GM11168 (cell line): ENCODE results near the gene PPP6R2.

ENCODE experiments used
- in situ Hi-C: fragments of 300-500 bp; cut with MboI; formaldehyde crosslinking; loops from one replicate; pipeline ENCODE4 v1.12.0; 2022; ENCODE audit warnings: low sequenced_read_pairs; ENCODE audit not compliant: unreplicated experiment

PPP6R2 gene

GRCh38 chr22:50459496-50460140 is 116.5 kb downstream of the PPP6R2 start:
- in situ Hi-C loops, result no loop called here

DNA sequence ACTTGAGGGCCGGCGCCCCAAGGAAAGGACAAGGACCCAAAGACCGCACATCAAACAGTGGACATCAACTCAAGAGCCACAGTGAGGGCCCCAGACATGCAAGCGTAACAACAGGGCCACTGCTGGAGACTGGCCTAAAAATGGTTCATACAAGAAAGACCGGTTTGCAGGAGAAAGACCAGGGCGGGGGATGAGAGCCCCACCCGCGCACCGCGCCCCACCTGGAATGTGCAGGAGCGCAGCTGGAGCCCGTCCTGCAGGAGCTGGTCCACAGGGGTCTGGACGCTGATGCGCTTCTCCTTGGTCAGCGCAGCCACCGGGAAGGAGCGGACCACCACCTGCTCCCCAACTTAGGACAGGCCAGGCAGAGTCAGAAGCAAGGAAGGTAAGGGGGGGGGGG is 117.8 kb downstream of the PPP6R2 start:
- in situ Hi-C loops, result no loop called here

DNA sequence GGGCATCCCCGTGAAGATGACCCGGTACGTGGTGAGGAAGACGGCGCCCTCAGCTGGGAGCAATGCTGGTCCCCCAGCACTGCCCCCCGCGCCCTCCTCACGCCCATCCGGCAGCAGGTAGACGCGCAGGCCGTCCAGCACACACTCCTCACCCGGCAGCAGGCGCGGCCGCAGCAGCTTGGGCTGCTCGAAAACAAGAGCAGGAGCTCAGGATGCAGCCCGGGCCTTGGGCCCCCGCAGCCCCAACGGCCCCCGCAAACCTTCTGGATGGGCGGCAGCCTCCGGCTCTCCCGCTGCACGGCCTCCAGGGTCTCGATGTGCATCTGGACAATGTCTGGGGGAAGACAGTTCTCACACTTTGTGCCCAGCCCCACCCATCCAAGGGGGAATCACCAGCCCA is 118.4 kb downstream of the PPP6R2 start:
- in situ Hi-C loops, result no loop called here

DNA sequence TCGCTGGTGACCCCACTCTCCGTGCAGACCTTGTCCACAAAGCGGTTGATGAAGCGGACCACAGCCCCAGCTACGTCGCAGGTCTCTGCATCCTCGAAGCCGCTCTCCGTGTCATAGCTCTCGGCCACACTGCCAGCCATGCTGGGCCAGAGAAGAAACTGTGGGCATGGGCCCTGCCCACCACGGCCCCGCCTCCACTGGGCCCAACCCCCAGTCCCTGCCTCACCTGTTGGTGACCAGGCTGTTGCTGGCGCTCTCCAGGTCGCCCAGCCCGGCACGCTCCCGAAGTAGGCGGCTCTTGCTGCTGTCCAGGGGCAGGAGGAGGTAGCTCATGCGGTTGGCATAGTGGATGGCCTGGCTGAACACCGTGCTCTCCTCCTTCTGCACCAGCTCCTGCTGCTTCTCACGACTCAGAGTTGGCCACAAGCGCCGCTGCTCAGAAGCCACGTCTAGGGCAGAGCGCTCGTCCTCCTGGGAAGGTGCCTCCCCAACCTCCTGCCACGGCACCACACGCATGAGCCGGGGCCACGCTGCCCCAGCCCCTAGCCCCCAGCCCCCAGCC is 118.9 kb downstream of the PPP6R2 start:
- in situ Hi-C loops, result no loop called here

DNA sequence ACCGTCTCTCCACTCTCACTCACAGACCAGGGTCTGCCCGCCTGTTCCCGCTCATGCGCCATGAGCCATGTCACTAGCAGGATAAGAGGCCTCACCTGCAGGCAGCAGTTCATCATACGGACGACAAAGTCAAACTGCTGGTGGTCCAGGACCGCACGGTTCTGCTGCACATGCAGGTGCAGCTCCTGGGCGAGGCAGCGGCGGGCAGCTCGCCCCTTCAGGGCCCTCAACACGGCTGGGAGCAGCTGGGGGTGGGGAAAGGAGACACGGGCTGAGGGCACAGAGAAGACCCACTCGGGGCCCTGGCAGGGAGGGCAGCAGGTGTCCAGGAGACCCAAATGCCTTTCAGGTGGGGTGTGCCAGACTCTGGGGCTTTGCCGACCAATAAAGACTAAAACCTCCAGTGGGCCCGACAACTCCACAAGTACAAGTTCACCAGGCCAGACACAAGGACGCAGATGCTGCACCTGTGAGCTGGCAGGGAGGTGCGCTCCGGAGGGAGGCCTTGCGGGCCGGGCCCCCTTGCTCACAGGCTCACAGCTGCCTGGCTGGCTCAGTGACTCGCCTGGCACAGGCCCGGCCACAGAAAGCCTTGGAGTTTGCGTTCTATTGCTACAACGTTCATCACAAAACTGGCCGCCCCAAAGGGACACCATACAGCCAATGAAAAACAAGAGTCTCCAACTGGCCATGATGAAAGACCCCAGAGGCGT is 120.2 kb downstream of the PPP6R2 start:
- in situ Hi-C loops, result no loop called here

- in situ Hi-C loops, result no loop called here
These were observed 121.3 kb downstream of the PPP6R2 start for GRCh38 chr22:50464451-50464850.

DNA sequence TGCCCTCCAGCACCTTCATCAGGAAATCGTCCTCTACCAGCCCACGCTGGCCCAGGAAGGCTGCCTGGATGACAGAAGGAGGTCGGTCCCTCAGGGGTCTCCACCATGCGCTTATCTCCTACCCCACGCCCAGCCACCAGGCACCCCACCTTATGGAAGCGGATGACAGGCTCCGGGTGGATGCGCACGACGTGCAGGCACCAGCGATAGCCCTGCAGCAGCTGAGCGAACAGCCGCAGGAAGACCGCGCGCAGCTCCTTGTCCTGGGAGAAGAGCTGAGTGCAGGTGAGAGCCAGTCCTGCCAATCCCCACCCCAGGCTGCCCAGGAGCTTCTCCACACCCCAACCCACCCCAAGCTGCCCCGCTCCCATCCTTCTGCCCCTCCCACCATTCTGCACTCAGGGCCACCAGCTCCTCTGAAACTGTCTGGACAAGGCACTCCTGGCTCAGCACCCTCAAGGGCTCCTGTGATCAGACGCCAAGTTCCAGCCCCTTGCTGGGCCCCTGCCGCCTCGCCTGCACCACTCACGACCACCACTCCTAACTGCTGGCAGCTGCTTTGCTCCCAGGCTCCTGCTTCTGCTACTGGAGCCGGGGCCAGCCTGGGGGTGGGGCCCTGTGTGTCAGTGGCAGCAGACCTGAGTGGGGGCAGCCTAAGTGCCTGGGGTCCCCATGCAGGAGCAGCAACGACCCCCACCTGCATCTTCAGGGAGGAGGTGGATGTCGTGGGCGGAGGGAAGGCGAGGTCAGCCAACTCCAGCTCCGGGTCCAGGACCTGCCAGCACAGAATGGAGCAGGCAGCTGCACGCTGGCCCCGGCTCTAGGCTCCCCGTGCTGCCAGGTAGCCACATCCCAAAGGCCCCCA is 122.2 kb downstream of the PPP6R2 start:
- in situ Hi-C loops, result no loop called here

DNA sequence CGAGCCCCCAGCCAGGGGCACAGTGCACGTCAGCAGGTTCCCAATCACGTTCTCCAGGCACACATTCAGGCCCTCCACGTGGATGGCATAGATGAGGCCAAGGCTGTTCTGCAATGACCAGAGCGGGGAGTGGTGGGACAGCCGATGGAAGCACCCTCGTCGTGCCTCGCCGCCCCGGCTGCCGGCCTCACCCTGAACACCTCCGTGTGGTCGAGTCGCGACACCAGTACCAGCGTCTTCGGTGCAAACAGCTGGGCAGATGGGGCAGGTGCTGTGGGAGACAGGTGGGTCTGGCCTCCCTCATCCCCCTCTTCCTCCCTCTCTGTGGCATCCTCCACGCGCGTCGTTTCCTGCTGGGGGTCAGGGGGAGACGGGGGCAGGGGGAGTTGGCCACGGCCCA is 124.2 kb downstream of the PPP6R2 start:
- in situ Hi-C loops, result no loop called here

- in situ Hi-C loops, result no loop called here
These were observed 124.8 kb downstream of the PPP6R2 start for GRCh38 chr22:50467773-50468440.

DNA sequence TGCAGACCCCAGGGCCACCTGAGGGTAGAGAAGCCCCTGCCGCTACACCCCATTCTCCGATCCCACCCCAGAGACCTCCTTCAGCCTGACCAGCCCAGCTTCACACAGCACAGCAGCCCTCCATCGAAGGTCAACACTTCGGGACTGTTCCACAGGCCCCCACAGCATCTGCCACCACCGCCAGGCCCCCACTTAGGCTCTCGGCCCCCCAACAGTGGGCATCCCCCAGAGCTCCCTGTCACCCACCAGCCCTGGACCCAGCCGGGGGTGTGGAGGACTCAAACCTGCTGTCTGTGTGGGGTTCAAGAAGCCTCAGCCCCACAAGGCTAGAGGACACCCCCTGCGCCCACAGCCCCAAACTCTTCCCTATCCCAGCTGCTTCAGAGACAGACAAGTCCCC is 125.5 kb downstream of the PPP6R2 start:
- in situ Hi-C loops, result no loop called here

DNA sequence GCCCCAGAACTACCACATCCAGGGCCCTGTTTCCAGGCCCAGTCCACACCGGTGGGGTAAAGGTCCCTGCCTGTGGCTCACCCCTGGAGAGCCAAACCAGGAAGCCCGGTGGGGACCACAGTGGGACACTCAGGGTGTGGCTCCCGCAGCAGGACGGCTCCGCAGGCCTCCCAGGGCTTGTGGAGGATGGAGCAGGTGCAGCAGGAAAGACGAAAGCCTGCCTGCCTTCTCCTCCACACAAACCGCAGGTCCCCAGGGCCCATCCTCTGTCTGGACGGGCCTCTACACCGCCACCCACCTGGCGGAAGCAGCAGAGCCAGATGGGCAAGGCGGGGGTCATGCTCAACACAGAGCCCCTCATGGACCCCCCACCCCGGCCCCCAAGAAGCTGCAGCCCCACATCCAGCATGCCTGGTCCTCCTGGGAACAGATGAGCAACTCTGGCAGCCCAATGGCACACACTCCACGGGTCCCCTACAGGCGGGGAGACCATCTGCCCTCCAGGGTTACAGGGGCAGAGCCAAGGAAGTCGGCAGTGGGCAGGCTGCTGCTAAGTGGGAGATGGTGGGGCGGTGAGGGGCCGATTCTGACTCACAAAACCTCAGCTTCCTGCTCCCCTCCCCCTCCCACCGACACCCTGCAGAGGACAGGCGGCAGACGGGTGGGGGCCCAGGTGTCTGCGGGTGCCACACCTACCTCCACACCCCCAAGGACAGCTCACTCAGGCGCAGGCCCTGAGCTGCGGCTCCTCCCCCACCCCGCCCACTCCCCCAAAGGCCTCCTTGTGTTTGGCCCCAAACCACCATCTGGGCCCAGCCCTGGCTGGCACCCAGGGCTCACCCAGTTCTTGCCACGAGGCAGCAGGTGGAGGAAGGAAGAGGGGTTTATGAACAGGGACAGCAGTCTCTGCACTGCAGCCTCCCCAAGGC is 126.5 kb downstream of the PPP6R2 start:
- in situ Hi-C loops, result no loop called here

- in situ Hi-C loops, result no loop called here
These were observed 127.4 kb downstream of the PPP6R2 start for GRCh38 chr22:50470491-50470890.

GRCh38 chr22:50471197-50471847 is 128.2 kb downstream of the PPP6R2 start:
- in situ Hi-C loops, result no loop called here

DNA sequence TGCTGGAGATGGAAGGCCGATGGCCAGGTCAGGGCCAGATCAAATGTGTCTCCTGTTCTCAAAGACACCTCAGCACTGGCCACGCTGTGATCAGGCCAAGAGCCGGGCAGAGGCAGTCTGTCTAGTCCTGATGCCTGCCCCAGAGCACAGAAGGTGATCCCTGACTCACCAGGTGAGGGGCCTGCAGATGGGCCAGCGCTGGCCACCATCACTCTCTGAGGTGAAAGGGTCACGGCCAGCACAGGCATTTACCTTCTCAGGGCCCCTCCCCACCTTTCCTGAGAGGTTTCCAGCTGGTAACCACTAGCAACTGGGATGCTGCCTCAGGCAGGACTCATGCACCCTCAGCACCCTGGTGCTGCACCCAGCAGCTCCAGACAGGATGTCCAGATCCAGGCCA is 128.8 kb downstream of the PPP6R2 start:
- in situ Hi-C loops, result no loop called here

GRCh38 chr22:50473088-50473487 is 130.0 kb downstream of the PPP6R2 start:
- in situ Hi-C loops, result no loop called here

GRCh38 chr22:50473855-50474671 is 130.9 kb downstream of the PPP6R2 start:
- in situ Hi-C loops, result no loop called here

GRCh38 chr22:50474710-50475651 is 131.9 kb downstream of the PPP6R2 start, which contains the start of gene SBF1:
TSS of gene SBF1 (minus strand) at chr22:50475035. CDS start at chr22:50474840, 195 bp downstream.
- in situ Hi-C loops, result no loop called here
